IMR-90 (cell line): Measurements from ENCODE around the gene USH2A. TPM values are rescaled to one million over a fixed set of nuclear protein-coding genes. Genes with fewer than 3 reads are reported as not detected.

ENCODE experiments used
- ATAC-seq: fragments of 200-7000 bp; cut with Tn5 transposase; 2 replicates; pipeline ENCODE4 v1.9.1; 2020; ENCODE audit warnings: low read depth, mild to moderate bottlenecking, moderate library complexity
- BruUV-seq: library from RNA; stranded (reverse); fragments of 400-500 nt; replicated peaks from 2 replicates; lab custom pipeline; 2021; lab: Mats Ljungman, UMichigan
- CTCF ChIA-PET: fragments of 300-600 bp; formaldehyde crosslinking; extraction: SDS; loops from one replicate; lab custom pipeline; 2021; ENCODE audit warnings: antibody characterized with exemption; lab: Yijun Ruan, JAX
- POLR2A ChIA-PET: fragments of 300-600 bp; sonication (Branson Sonifier 250); formaldehyde crosslinking; loops from one replicate; lab custom pipeline; 2022; ENCODE audit warnings: antibody characterized with exemption; ENCODE audit not compliant: unreplicated experiment; lab: Charles Lee
- DNase-seq: peaks from one replicate; pipeline ENCODE4 v3.0.0; 2013
- H2AFZ ChIP-seq: replicated peaks from 2 replicates; pipeline ENCODE3; 2013; ENCODE audit warnings: low read length, mild to moderate bottlenecking; ENCODE audit not compliant: poor library complexity
- H2AK5ac ChIP-seq: 2 replicates; pipeline ENCODE4 v1.6.1; 2013; ENCODE audit warnings: low read depth, low read length, inconsistent platforms
- H2AK9ac ChIP-seq: replicated peaks from 2 replicates; pipeline ENCODE3; 2013; ENCODE audit warnings: mild to moderate bottlenecking, low read depth, low read length, moderate library complexity; ENCODE audit not compliant: poor library complexity
- H2BK120ac ChIP-seq: 2 replicates; pipeline ENCODE4 v1.6.1; 2013; ENCODE audit warnings: low read depth, low read length, inconsistent platforms
- H2BK15ac ChIP-seq: 3 replicates; pipeline ENCODE4 v1.6.1; 2013; ENCODE audit warnings: low read depth, low read length, inconsistent platforms
- H2BK20ac ChIP-seq: 2 replicates; pipeline ENCODE4 v1.6.1; 2013; ENCODE audit warnings: low read depth, mild to moderate bottlenecking, inconsistent platforms, low read length, moderate library complexity
- H2BK5ac ChIP-seq: 2 replicates; pipeline ENCODE4 v1.6.1; 2013; ENCODE audit warnings: mild to moderate bottlenecking, low read depth, low read length, inconsistent platforms; ENCODE audit not compliant: poor library complexity, severe bottlenecking
- H3K14ac ChIP-seq: replicated peaks from 2 replicates; pipeline ENCODE4 v1.6.1; 2013; ENCODE audit warnings: low read depth, low read length, inconsistent platforms
- H3K18ac ChIP-seq: 2 replicates; pipeline ENCODE4 v1.6.1; 2013; ENCODE audit warnings: low read depth, low read length, control low read depth
- H3K23ac ChIP-seq: 2 replicates; pipeline ENCODE4 v1.6.1; 2013; ENCODE audit warnings: low read depth, low read length, inconsistent platforms
- H3K27ac ChIP-seq: 2 replicates; pipeline ENCODE4 v1.5.1; 2013; ENCODE audit warnings: mild to moderate bottlenecking, control low read depth, low read length; ENCODE audit not compliant: insufficient read depth
- H3K27me3 ChIP-seq: 2 replicates; pipeline ENCODE4 v1.6.1; 2013; ENCODE audit warnings: low read length; ENCODE audit not compliant: control insufficient read depth, insufficient read depth
- H3K36me3 ChIP-seq: 2 replicates; pipeline ENCODE4 v1.6.1; 2013; ENCODE audit warnings: low read length, mixed read lengths; ENCODE audit not compliant: control insufficient read depth, insufficient read depth
- H3K4ac ChIP-seq: 2 replicates; pipeline ENCODE4 v1.6.1; 2013; ENCODE audit warnings: low read depth, low read length, inconsistent platforms
- H3K4me1 ChIP-seq: 2 replicates; pipeline ENCODE4 v1.6.1; 2013; ENCODE audit warnings: low read length, mixed read lengths; ENCODE audit not compliant: control insufficient read depth, insufficient read depth
- H3K4me2 ChIP-seq: 2 replicates; pipeline ENCODE4 v1.6.1; 2013; ENCODE audit warnings: low read depth, mild to moderate bottlenecking, control low read depth, low read length, moderate library complexity
- H3K4me3 ChIP-seq: 2 replicates; pipeline ENCODE4 v1.5.1; 2013; ENCODE audit warnings: low read depth, mild to moderate bottlenecking, control low read depth, low read length, moderate library complexity; ENCODE audit not compliant: insufficient read depth
- H3K56ac ChIP-seq: 2 replicates; pipeline ENCODE4 v1.6.1; 2013; ENCODE audit warnings: low read length, inconsistent platforms; ENCODE audit not compliant: insufficient read depth; ENCODE audit errors: extremely low read depth
- H3K79me1 ChIP-seq, 2 experiments: 2 replicates each; pipeline ENCODE4 v1.6.1; 2013; ENCODE audit warnings: low read length in 2 of 2, inconsistent platforms in 1 of 2, low read depth in 1 of 2
- H3K9ac ChIP-seq: 2 replicates; pipeline ENCODE4 v1.6.1; 2013; ENCODE audit warnings: low read depth, low read length, control low read depth
- H3K9me1 ChIP-seq: 2 replicates; pipeline ENCODE4 v1.6.1; 2013; ENCODE audit warnings: low read length, inconsistent platforms; ENCODE audit not compliant: insufficient read depth
- H3K9me3 ChIP-seq: 2 replicates; pipeline ENCODE4 v1.6.1; 2013; ENCODE audit warnings: low read length; ENCODE audit not compliant: control insufficient read depth, insufficient read depth
- H4K20me1 ChIP-seq: 2 replicates; pipeline ENCODE4 v1.6.1; 2013; ENCODE audit warnings: low read length, inconsistent platforms; ENCODE audit not compliant: insufficient read depth
- H4K5ac ChIP-seq: 2 replicates; pipeline ENCODE4 v1.6.1; 2013; ENCODE audit warnings: mild to moderate bottlenecking, low read depth, low read length, control low read depth
- H4K8ac ChIP-seq, 2 experiments: 2 replicates each; pipeline ENCODE4 v1.6.1; 2013; ENCODE audit warnings: low read depth in 2 of 2, low read length in 2 of 2, control low read depth in 1 of 2, inconsistent platforms in 1 of 2
- H4K91ac ChIP-seq: 2 replicates; pipeline ENCODE4 v1.6.1; 2013; ENCODE audit warnings: low read depth, low read length, inconsistent platforms; ENCODE audit not compliant: insufficient read depth
- CEBPB ChIP-seq: IDR thresholded peaks from 2 replicates; pipeline ENCODE4 v1.6.1; 2012; ENCODE audit warnings: low read depth, low read length, improper control_type of control experiment
- USF2 ChIP-seq: fragments of 150-350 bp; IDR thresholded peaks from 2 replicates; pipeline ENCODE4 v1.6.1; 2017; ENCODE audit warnings: mild to moderate bottlenecking, antibody characterized with exemption, low read length, low read depth
- WGBS, 2 experiments: methylation state at CpG; one replicate each; pipeline versions ENCODE4 v1.1.5 to v1.1.7; 2013; ENCODE audit warnings: missing lambda C conversion rate in 2 of 2; ENCODE audit not compliant: insufficient read length in 1 of 2; ENCODE audit errors: extremely low coverage in 2 of 2; 5-methylcytosine and 5-hydroxymethylcytosine counted together
- dilution Hi-C: fragments of 300-500 bp; cut with HindIII; formaldehyde crosslinking; loops from one replicate; pipeline ENCODE4 v1.14.3; 2018; ENCODE audit warnings: low sequenced_read_pairs; ENCODE audit not compliant: unreplicated experiment
- in situ Hi-C: fragments of 300-500 bp; cut with MboI; formaldehyde crosslinking; loops from 3 replicates; pipeline ENCODE4 v1.14.3; 2019; ENCODE audit warnings: low sequenced_read_pairs, inconsistent platforms, mixed read lengths
- intact Hi-C: fragments of 100-400 bp; cut with micrococcal nuclease; formaldehyde crosslinking; loops from 2 replicates; pipeline ENCODE4 v1.10.0; 2022
- polyA plus RNA-seq, 3 experiments: library from polyadenylated mRNA; depleted of rRNA; stranded (reverse); fragments of >200 nt; gene quantifications; 2 replicates each; pipeline ENCODE4 v1.2.3, GENCODE V29; 2012; ENCODE audit warnings: low replicate concordance in 1 of 3
- total RNA-seq: library from RNA; depleted of rRNA; stranded (reverse); fragments of >200 nt; gene quantifications from 2 replicates; pipeline ENCODE4 v1.2.3, GENCODE V29; 2012

Gene USH2A
- total and polyA plus RNA-seq, 2 of the 4 experiments (the other 2 are of a cell fraction): under 0.01 to 0.02 TPM

GRCh38 chr1:215599418-215600074 is 823.7 kb downstream of the USH2A start:
- H3K9me3 ChIP-seq: no peaks in the 10 kb centered on the region
- BruUV-seq: no TSS peak
- ATAC-seq: peak; percentile 50
- peaks cover 6 to 22% of the 10 kb centered on the region in 2 experiments; a peak in 3 of 4 replicates for H3K79me1 ChIP-seq
- peak overlapping the region in 1 of 2 experiments; percentile 12; a peak in 2 of 4 replicates for H4K8ac ChIP-seq
- peak overlapping the region; percentile 38; the same call in 1 of the 2 replicates for H3K14ac ChIP-seq
- no CpG with 5 or more reads among the region's 3 CpGs for WGBS, 2 experiments
- peak overlapping the region; percentile 29; the same call in 1 of the 2 replicates for H2AK5ac ChIP-seq
- no peak overlapping the region for H3K4me3 ChIP-seq
- no peak overlapping the region for H3K56ac ChIP-seq
- no peak overlapping the region for H2AK9ac ChIP-seq
- TF ChIP-seq USF2: peak; percentile 9; the same call in 1 of the 2 replicates
- TF ChIP-seq CEBPB: no peak
- peaks cover 23% of the 10 kb centered on the region for H3K4me1 ChIP-seq
- no peak overlapping the region for H3K9ac ChIP-seq
- H3K23ac ChIP-seq: no peak overlapping the region; the same call in none of the 2 replicates
- H3K4ac ChIP-seq: peak overlapping the region; percentile 48
- ChIA-PET CTCF (no interaction called here), POLR2A (no interaction called here)
- H3K27me3 ChIP-seq: no peaks in the 10 kb centered on the region
- DNase-seq: peak; percentile 78
- H2AFZ ChIP-seq: no peak overlapping the region
- H3K27ac ChIP-seq: peak overlapping the region; percentile 50; the same call in 1 of the 2 replicates
- intact Hi-C loops (no loop called here), in situ Hi-C loops (no loop called here), dilution Hi-C loops (no loop called here)
- peak overlapping the region; percentile 59; the same call in 1 of the 2 replicates for H2BK120ac ChIP-seq
- peak overlapping the region; percentile 32; the same call in 1 of the 2 replicates for H3K4me2 ChIP-seq
- H4K20me1 ChIP-seq: peaks cover 3% of the 10 kb centered on the region; the same call in 1 of the 2 replicates
- no peak overlapping the region for H2BK15ac ChIP-seq
- H2BK20ac ChIP-seq: no peak overlapping the region
- peaks cover 7% of the 10 kb centered on the region for H3K36me3 ChIP-seq
- H4K91ac ChIP-seq: no peak overlapping the region; the same call in 1 of the 2 replicates
- peaks cover 2% of the 10 kb centered on the region for H3K9me1 ChIP-seq
- peak overlapping the region; percentile 63 for H2BK5ac ChIP-seq
- H3K18ac ChIP-seq: peak overlapping the region; percentile 79
- peak overlapping the region; percentile 65 for H4K5ac ChIP-seq
